SK-N-SH treated with all-trans-retinoic acid at 6 μM for 48 hours (cell line): ENCODE data around the gene PKLR.

Experiments used
- ATAC-seq: fragments of 200-7000 bp; cut with Tn5 transposase; 3 replicates; pipeline ENCODE4 v1.9.1; 2020; ENCODE audit warnings: mild to moderate bottlenecking, moderate library complexity
- ARNTL ChIP-seq: fragments of 450-650 bp; formaldehyde crosslinking; IDR thresholded peaks from 2 replicates; pipeline ENCODE4 v1.5.0; 2020; ENCODE audit warnings: low read depth, mild to moderate bottlenecking, moderate library complexity, borderline replicate concordance
- BACH2 ChIP-seq: fragments of 250-450 bp; sonication (Bioruptor Pico); IDR thresholded peaks from 2 replicates; pipeline ENCODE4 v1.9.0; 2021; ENCODE audit warnings: mild to moderate bottlenecking, borderline replicate concordance
- CSDC2 ChIP-seq: fragments of 250-450 bp; sonication (Bioruptor Pico); IDR thresholded peaks from 2 replicates; pipeline ENCODE4 v1.5.0; 2020; ENCODE audit warnings: mild to moderate bottlenecking, moderate library complexity
- ESRRG ChIP-seq: fragments of 250-450 bp; sonication (Bioruptor Pico); IDR thresholded peaks from 2 replicates; pipeline ENCODE4 v1.6.1; 2021; ENCODE audit warnings: mild to moderate bottlenecking
- ISL1 ChIP-seq: fragments of 250-450 bp; sonication (Bioruptor Pico); IDR thresholded peaks from 2 replicates; pipeline ENCODE4 v2.1.2; 2022; ENCODE audit warnings: mild to moderate bottlenecking, moderate library complexity
- OSR1 ChIP-seq: fragments of 250-450 bp; sonication (Bioruptor Pico); IDR thresholded peaks from 2 replicates; pipeline ENCODE4 v1.8.0; 2022; ENCODE audit warnings: moderate library complexity, mild to moderate bottlenecking, inconsistent platforms
- PPARA ChIP-seq: fragments of 250-450 bp; sonication (Bioruptor Pico); IDR thresholded peaks from 2 replicates; pipeline ENCODE4 v1.5.0; 2020; ENCODE audit warnings: mild to moderate bottlenecking, borderline replicate concordance
- RARB ChIP-seq: fragments of 250-450 bp; sonication (Bioruptor Pico); IDR thresholded peaks from 2 replicates; pipeline ENCODE4 v1.8.0; 2021; ENCODE audit warnings: mild to moderate bottlenecking, moderate library complexity
- SNAI2 ChIP-seq: fragments of 250-450 bp; sonication (Bioruptor Pico); IDR thresholded peaks from 2 replicates; pipeline ENCODE4 v1.5.0; 2020; ENCODE audit warnings: mild to moderate bottlenecking, moderate library complexity
- TCF4 ChIP-seq: fragments of 250-450 bp; sonication (Bioruptor Pico); IDR thresholded peaks from 2 replicates; pipeline ENCODE4 v1.8.0; 2021; ENCODE audit warnings: mild to moderate bottlenecking, moderate library complexity, borderline replicate concordance
- TOX ChIP-seq: fragments of 250-450 bp; sonication (Bioruptor Pico); IDR thresholded peaks from 2 replicates; pipeline ENCODE4 v1.8.0; 2021; ENCODE audit warnings: mild to moderate bottlenecking, moderate library complexity, borderline replicate concordance
- ZC3H10 ChIP-seq: fragments of 250-450 bp; sonication (Bioruptor Pico); IDR thresholded peaks from 2 replicates; pipeline ENCODE4 v1.5.1; 2021; ENCODE audit warnings: mild to moderate bottlenecking, moderate library complexity
- ZFP3 ChIP-seq: fragments of 250-450 bp; sonication (Bioruptor Pico); IDR thresholded peaks from 2 replicates; pipeline ENCODE4 v1.5.0; 2020; ENCODE audit warnings: mild to moderate bottlenecking, moderate library complexity
- ZFP30 ChIP-seq: fragments of 450-650 bp; formaldehyde crosslinking; IDR thresholded peaks from 2 replicates; pipeline ENCODE4 v1.5.0; 2022; ENCODE audit warnings: mild to moderate bottlenecking, moderate library complexity
- ZNF565 ChIP-seq: fragments of 450-650 bp; formaldehyde crosslinking; conservative IDR thresholded peaks from 2 replicates; pipeline ENCODE4 v1.5.0; 2020; ENCODE audit warnings: low read depth, mild to moderate bottlenecking, moderate library complexity
- TF ChIP-seq, protein P1 (sequence below): fragments of 250-450 bp; sonication (Bioruptor Pico); IDR thresholded peaks from 2 replicates; pipeline ENCODE4 v1.5.1; 2020; ENCODE audit warnings: low read depth, mild to moderate bottlenecking, moderate library complexity
- TF ChIP-seq, protein P2 (sequence below): fragments of 250-450 bp; sonication (Bioruptor Pico); IDR thresholded peaks from 2 replicates; pipeline ENCODE4 v1.5.0; 2020; ENCODE audit warnings: mild to moderate bottlenecking, moderate library complexity
- TF ChIP-seq, protein P3 (sequence below): fragments of 250-450 bp; sonication (Bioruptor Pico); IDR thresholded peaks from 2 replicates; pipeline ENCODE4 v1.5.1; 2021; ENCODE audit warnings: mild to moderate bottlenecking, moderate library complexity

Gene PKLR

DNA sequence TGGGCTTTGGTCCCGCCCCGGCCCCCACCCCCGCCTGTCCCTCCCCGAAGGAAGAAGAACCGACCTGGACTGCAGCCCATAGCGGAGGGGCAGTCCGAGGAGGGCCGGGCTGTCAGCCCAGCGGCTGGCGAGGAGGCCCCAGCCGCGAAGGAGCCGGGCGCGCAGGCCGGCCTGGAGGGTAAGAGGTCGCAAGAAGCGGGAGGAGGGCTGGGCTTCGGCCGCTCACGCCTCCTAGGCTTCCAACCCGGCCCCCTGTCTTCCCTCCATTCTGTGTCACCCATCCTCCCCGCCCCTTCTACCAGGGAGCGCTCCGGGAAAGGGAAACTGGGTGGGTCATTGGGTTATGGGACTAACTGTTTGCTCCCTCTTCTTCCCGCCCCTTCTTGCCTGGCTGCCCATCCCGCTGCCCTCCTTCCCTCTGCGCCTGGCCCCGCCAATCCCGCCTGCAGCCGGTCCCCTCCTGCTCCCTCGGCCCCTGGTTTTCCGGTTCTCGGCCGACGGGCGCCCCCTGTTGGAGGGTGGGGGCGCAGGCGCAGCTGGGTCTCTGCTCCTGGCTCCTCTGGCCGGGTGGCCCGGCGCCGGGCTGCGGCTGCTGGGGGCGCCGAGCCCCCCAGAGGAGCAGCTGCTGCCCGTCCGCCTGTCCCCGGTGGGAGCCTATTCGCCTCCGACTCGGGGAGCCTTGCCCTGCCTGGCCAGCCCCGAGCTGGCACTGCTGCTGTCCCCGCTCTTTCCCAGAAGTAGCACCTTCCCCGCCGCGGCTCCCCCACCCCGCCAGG, 21.9 kb upstream of the PKLR start:
- no peak for TF ChIP-seq PPARA (CRISPR knock-in tag)
- no peak for TF ChIP-seq ISL1 (CRISPR knock-in tag)
- TF ChIP-seq ARNTL (CRISPR knock-in tag): no peak
- no peak for TF ChIP-seq ZFP3 (CRISPR knock-in tag)
- no peak for TF ChIP-seq ZC3H10 (CRISPR knock-in tag)
- no peak for TF ChIP-seq ZFP30 (CRISPR knock-in tag)
- no peak for TF ChIP-seq TOX (CRISPR knock-in tag)
- no peak for TF ChIP-seq ESRRG
- no peak for TF ChIP-seq SNAI2 (CRISPR knock-in tag)
- TF ChIP-seq CSDC2 (CRISPR knock-in tag): no peak
- TF ChIP-seq OSR1 (CRISPR knock-in tag): no peak
- TF ChIP-seq, protein P1, sequence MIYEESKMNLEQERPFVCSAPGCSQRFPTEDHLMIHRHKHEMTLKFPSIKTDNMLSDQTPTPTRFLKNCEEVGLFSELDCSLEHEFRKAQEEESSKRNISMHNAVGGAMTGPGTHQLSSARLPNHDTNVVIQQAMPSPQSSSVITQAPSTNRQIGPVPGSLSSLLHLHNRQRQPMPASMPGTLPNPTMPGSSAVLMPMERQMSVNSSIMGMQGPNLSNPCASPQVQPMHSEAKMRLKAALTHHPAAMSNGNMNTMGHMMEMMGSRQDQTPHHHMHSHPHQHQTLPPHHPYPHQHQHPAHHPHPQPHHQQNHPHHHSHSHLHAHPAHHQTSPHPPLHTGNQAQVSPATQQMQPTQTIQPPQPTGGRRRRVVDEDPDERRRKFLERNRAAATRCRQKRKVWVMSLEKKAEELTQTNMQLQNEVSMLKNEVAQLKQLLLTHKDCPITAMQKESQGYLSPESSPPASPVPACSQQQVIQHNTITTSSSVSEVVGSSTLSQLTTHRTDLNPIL (CRISPR knock-in tag): no peak
- TF ChIP-seq ZNF565 (CRISPR knock-in tag): no peak
- TF ChIP-seq, protein P2, sequence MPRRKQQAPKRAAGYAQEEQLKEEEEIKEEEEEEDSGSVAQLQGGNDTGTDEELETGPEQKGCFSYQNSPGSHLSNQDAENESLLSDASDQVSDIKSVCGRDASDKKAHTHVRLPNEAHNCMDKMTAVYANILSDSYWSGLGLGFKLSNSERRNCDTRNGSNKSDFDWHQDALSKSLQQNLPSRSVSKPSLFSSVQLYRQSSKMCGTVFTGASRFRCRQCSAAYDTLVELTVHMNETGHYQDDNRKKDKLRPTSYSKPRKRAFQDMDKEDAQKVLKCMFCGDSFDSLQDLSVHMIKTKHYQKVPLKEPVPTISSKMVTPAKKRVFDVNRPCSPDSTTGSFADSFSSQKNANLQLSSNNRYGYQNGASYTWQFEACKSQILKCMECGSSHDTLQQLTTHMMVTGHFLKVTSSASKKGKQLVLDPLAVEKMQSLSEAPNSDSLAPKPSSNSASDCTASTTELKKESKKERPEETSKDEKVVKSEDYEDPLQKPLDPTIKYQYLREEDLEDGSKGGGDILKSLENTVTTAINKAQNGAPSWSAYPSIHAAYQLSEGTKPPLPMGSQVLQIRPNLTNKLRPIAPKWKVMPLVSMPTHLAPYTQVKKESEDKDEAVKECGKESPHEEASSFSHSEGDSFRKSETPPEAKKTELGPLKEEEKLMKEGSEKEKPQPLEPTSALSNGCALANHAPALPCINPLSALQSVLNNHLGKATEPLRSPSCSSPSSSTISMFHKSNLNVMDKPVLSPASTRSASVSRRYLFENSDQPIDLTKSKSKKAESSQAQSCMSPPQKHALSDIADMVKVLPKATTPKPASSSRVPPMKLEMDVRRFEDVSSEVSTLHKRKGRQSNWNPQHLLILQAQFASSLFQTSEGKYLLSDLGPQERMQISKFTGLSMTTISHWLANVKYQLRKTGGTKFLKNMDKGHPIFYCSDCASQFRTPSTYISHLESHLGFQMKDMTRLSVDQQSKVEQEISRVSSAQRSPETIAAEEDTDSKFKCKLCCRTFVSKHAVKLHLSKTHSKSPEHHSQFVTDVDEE (CRISPR knock-in tag): no peak
- TF ChIP-seq, all 23 proteins: peak for 0
- peak; percentile 52 for ATAC-seq

DNA sequence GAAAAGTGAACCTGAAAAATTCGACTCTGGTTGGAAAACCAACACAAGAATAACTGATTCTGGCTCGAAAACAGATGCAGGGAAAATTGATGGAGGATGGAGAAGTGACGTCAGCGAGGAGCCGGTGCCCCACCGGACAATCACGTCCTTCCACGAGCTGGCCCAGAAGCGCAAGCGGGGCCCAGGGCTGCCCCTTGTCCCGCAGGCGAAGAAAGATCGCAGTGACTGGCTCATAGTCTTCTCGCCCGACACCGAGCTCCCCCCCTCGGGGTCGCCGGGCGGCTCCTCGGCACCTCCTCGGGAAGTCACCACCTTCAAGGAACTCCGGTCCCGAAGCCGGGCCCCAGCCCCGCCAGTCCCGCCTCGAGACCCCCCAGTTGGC, 21.3 kb upstream of the PKLR start:
- TF ChIP-seq TOX (CRISPR knock-in tag): no peak
- TF ChIP-seq TCF4 (CRISPR knock-in tag): no peak
- no peak for TF ChIP-seq ZNF565 (CRISPR knock-in tag)
- TF ChIP-seq ESRRG: no peak
- TF ChIP-seq ISL1 (CRISPR knock-in tag): no peak
- TF ChIP-seq ZFP3 (CRISPR knock-in tag): no peak
- TF ChIP-seq OSR1 (CRISPR knock-in tag): no peak
- TF ChIP-seq ZC3H10 (CRISPR knock-in tag): no peak
- TF ChIP-seq SNAI2 (CRISPR knock-in tag): no peak
- TF ChIP-seq, protein P2 (CRISPR knock-in tag): no peak
- TF ChIP-seq ZFP30 (CRISPR knock-in tag): no peak
- no peak for TF ChIP-seq CSDC2 (CRISPR knock-in tag)
- TF ChIP-seq, protein P1 (CRISPR knock-in tag): no peak
- no peak for ATAC-seq

DNA sequence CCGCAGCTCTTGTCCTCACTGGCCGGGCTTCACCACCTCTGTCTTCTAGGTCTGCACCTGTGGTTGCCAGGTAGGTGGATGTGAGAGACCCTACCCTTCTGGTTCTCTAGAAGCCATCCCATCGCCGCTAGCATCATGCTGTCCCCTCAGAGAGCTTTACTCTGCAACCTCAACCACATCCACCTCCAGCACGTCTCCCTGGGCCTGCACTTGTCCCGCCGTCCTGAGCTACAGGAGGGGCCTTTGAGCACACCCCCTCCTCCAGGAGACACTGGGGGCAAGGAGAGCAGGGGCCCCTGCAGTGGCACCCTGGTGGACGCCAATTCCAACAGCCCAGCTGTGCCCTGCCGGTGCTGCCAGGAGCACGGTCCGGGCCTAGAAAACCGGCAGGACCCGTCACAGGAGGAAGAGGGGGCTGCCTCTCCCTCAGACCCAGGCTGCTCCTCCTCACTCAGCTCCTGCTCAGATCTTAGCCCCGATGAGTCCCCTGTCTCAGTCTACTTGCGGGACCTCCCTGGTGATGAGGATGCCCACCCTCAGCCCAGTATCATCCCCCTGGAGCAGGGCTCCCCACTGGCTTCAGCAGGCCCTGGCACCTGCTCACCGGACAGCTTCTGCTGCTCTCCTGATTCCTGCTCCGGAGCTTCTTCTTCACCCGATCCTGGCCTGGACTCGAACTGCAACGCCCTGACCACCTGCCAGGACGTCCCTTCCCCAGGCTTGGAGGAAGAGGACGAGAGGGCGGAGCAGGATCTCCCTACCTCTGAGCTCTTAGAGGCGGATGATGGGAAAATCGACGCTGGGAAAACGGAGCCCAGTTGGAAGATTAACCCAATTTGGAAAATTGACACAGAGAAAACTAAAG, 20.6 kb upstream of the PKLR start:
- no peak for TF ChIP-seq TOX (CRISPR knock-in tag)
- TF ChIP-seq RARB (CRISPR knock-in tag): no peak
- TF ChIP-seq OSR1 (CRISPR knock-in tag): no peak
- no peak for TF ChIP-seq PPARA (CRISPR knock-in tag)
- TF ChIP-seq ZFP30 (CRISPR knock-in tag): no peak
- TF ChIP-seq ZFP3 (CRISPR knock-in tag): no peak
- no peak for TF ChIP-seq TCF4 (CRISPR knock-in tag)
- TF ChIP-seq, protein P3, sequence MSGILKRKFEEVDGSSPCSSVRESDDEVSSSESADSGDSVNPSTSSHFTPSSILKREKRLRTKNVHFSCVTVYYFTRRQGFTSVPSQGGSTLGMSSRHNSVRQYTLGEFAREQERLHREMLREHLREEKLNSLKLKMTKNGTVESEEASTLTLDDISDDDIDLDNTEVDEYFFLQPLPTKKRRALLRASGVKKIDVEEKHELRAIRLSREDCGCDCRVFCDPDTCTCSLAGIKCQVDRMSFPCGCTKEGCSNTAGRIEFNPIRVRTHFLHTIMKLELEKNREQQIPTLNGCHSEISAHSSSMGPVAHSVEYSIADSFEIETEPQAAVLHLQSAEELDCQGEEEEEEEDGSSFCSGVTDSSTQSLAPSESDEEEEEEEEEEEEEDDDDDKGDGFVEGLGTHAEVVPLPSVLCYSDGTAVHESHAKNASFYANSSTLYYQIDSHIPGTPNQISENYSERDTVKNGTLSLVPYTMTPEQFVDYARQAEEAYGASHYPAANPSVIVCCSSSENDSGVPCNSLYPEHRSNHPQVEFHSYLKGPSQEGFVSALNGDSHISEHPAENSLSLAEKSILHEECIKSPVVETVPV (CRISPR knock-in tag): no peak
- no peak for TF ChIP-seq CSDC2 (CRISPR knock-in tag)
- no peak for TF ChIP-seq BACH2
- no peak for TF ChIP-seq ZC3H10 (CRISPR knock-in tag)
- ATAC-seq: no peak
